MM.1S (cell line): Measurements from ENCODE around the gene ZNF326.
A peak's percentile ranks its signal among the peaks of the same experiment; 100 is the strongest.

Experiments used
- DNase-seq: peaks from one replicate; pipeline ENCODE4 v3.0.0-alpha.2; 2015
- H2AFZ ChIP-seq: fragments of 300-600 bp; sonication (generic); 2 replicates; pipeline ENCODE4 v1.6.0; 2016; ENCODE audit warnings: antibody characterized with exemption, low read length
- H3F3A ChIP-seq: fragments of 300-600 bp; sonication (generic); 2 replicates; pipeline ENCODE4 v1.6.1; 2016; ENCODE audit warnings: mild to moderate bottlenecking, antibody characterized with exemption, low read length, moderate library complexity, mixed read lengths; ENCODE audit not compliant: insufficient read depth
- H3K27ac ChIP-seq: fragments of 300-600 bp; sonication (generic); 2 replicates; pipeline ENCODE4 v1.5.1; 2016; ENCODE audit warnings: mild to moderate bottlenecking, low read length
- H3K27me3 ChIP-seq: fragments of 300-600 bp; sonication (generic); replicated peaks from 2 replicates; pipeline ENCODE4 v1.6.0; 2016; ENCODE audit warnings: low read length; ENCODE audit not compliant: insufficient read depth
- H3K36me3 ChIP-seq: fragments of 300-600 bp; sonication (generic); replicated peaks from 2 replicates; pipeline ENCODE4 v1.6.1; 2016; ENCODE audit warnings: mild to moderate bottlenecking, low read length, mixed read lengths; ENCODE audit not compliant: insufficient read depth
- H3K4me1 ChIP-seq: fragments of 300-600 bp; sonication (generic); 2 replicates; pipeline ENCODE4 v1.6.1; 2016; ENCODE audit warnings: low read length, mixed read lengths
- H3K4me2 ChIP-seq: fragments of 300-600 bp; sonication (generic); 2 replicates; pipeline ENCODE4 v1.6.0; 2016; ENCODE audit warnings: low read depth, low read length
- H3K4me3 ChIP-seq: fragments of 300-600 bp; sonication (generic); 2 replicates; pipeline ENCODE4 v1.5.1; 2016; ENCODE audit warnings: low read length, mixed read lengths
- H3K79me2 ChIP-seq: fragments of 300-600 bp; sonication (generic); 2 replicates; pipeline ENCODE4 v1.6.1; 2016; ENCODE audit warnings: mixed run types, low read length, mixed read lengths
- H3K9ac ChIP-seq: fragments of 300-600 bp; sonication (generic); 2 replicates; pipeline ENCODE4 v1.6.1; 2016; ENCODE audit warnings: low read length, mixed read lengths
- H3K9me2 ChIP-seq: fragments of 300-600 bp; sonication (generic); replicated peaks from 2 replicates; pipeline ENCODE4 v1.6.1; 2016; ENCODE audit warnings: mild to moderate bottlenecking, low read length, mixed read lengths; ENCODE audit not compliant: insufficient read depth
- H3K9me3 ChIP-seq: fragments of 300-600 bp; sonication (generic); replicated peaks from 2 replicates; pipeline ENCODE4 v1.6.1; 2016; ENCODE audit warnings: mild to moderate bottlenecking, low read length, mixed read lengths; ENCODE audit not compliant: insufficient read depth
- H4K20me1 ChIP-seq: fragments of 300-600 bp; sonication (generic); 2 replicates; pipeline ENCODE4 v1.6.1; 2016; ENCODE audit warnings: mild to moderate bottlenecking, low read length, moderate library complexity, mixed read lengths; ENCODE audit not compliant: insufficient read depth
- EZH2 ChIP-seq: fragments of 300-600 bp; sonication (generic); optimal IDR thresholded peaks from 2 replicates; pipeline ENCODE3; 2017; ENCODE audit warnings: low read depth, mild to moderate bottlenecking, antibody characterized with exemption, low read length, mixed read lengths
- EZH2phosphoT487 ChIP-seq: fragments of 300-600 bp; sonication (generic); IDR thresholded peaks from 2 replicates; pipeline ENCODE4 v1.6.1; 2018; ENCODE audit warnings: antibody characterized with exemption, low read length
- TF ChIP-seq, protein P1 (sequence below): fragments of 300-600 bp; sonication (generic); IDR thresholded peaks from 2 replicates; pipeline ENCODE4 v1.5.1; 2016; ENCODE audit warnings: antibody characterized with exemption, low read length, mixed read lengths

ZNF326 gene, protein sequence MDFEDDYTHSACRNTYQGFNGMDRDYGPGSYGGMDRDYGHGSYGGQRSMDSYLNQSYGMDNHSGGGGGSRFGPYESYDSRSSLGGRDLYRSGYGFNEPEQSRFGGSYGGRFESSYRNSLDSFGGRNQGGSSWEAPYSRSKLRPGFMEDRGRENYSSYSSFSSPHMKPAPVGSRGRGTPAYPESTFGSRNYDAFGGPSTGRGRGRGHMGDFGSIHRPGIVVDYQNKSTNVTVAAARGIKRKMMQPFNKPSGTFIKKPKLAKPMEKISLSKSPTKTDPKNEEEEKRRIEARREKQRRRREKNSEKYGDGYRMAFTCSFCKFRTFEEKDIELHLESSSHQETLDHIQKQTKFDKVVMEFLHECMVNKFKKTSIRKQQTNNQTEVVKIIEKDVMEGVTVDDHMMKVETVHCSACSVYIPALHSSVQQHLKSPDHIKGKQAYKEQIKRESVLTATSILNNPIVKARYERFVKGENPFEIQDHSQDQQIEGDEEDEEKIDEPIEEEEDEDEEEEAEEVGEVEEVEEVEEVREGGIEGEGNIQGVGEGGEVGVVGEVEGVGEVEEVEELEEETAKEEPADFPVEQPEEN

DNA sequence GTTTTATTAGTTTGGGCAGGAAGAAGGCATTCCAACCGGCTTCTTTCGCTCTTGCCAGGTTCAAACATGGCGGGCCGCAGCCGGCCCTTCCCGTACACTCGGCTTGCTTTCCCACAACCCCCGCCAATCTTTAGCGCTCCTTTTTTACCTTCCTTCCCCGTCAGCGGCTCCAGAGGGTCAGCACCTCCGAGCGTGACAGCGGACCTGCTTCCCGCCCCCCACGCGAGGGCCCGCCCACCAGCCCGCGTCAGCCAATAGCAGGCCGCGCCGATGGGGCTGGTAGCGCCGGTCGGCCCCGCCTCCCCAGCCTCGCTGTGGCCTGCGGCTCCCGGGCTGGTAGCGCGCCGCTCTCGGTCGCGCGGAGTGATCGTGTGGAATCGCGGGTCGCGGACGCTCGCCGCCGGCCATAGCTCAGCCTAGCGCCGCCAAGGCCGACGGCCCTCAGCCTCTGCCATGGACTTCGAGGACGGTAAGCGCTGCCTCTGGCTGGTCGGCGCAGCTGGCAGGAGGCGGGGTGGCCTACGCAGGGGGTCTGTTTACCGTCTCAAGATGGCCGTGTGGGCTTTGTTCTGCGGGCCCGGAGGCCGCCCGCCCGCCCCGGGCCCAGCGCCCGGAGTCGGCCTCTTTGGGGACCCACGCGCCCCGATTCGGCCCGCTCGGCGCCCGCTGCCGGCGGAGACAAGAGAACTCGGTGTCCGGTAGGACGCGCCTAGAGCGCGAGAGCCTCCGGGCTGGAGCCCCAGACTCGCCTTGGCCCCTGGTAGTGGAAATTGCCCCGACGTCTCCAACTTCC, at the start of gene ZNF326:
Gene ZNF326 (plus strand): TSS at position 306 of the 793 bp plus-strand sequence. CDS start 148 bp downstream, at position 454.
- Histone ChIP-seq H3K4me1 (peaks cover 10% of the 10 kb centered on the region), H3K79me2 (peaks cover 50% of the 10 kb centered on the region), H3F3A (peaks cover 13% of the 10 kb centered on the region), H2AFZ (peak within 1 kb of the TSS; percentile 67), H3K4me3 (peak within 1 kb of the TSS; percentile 86), H3K36me3 (no peaks in the 10 kb centered on the region; the same call in 1 of the 2 replicates), H3K27ac (peak within 1 kb of the TSS; percentile 77; the same call in 1 of the 2 replicates), H3K9me2 (no peaks in the 10 kb centered on the region), H3K9ac (peak within 1 kb of the TSS; percentile 97), H3K9me3 (no peaks in the 10 kb centered on the region), H3K4me2 (peak within 1 kb of the TSS; percentile 70), H4K20me1 (peaks cover 3% of the 10 kb centered on the region; the same call in 1 of the 2 replicates), H3K27me3 (no peaks in the 10 kb centered on the region)
- peak; percentile 96 for DNase-seq
- TF ChIP-seq, protein P1, sequence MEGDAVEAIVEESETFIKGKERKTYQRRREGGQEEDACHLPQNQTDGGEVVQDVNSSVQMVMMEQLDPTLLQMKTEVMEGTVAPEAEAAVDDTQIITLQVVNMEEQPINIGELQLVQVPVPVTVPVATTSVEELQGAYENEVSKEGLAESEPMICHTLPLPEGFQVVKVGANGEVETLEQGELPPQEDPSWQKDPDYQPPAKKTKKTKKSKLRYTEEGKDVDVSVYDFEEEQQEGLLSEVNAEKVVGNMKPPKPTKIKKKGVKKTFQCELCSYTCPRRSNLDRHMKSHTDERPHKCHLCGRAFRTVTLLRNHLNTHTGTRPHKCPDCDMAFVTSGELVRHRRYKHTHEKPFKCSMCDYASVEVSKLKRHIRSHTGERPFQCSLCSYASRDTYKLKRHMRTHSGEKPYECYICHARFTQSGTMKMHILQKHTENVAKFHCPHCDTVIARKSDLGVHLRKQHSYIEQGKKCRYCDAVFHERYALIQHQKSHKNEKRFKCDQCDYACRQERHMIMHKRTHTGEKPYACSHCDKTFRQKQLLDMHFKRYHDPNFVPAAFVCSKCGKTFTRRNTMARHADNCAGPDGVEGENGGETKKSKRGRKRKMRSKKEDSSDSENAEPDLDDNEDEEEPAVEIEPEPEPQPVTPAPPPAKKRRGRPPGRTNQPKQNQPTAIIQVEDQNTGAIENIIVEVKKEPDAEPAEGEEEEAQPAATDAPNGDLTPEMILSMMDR = no peak
- TF ChIP-seq EZH2 (no peak), EZH2phosphoT487 (no peak)

DNA sequence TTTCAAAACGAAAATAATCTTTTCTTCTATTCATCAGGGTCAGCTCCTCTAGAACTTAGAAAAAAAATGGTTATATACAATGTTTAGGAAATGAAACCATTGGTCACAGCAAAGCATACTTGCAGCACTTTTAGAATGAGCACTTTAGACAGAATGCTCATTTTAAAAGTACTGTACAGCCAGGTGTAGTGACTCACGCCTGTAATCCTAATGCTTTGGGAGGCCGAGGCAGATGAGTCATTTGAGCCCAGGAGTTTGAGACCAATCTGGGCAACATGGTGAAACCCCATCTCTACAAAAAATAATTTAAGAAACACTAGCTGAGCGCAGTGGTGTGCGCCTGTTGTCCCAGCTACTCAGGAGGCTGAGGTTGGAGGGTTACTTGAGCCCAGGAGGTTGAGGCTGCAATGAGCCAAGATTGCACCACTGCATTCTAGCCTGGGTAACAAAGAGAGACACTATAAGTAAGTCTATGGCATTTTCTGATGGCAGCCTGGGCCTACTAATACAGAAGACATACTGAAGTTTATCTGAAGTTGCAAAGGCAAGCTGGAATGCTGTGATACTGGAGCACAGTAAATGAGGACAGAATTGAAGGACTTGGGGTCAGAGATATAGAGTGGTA, 48.9 kb upstream of the ZNF326 start:
- Histone ChIP-seq H3K4me1 (no peaks in the 10 kb centered on the region), H3K79me2 (no peaks in the 10 kb centered on the region), H3K36me3 (no peaks in the 10 kb centered on the region), H2AFZ (no peak overlapping the region), H3K9ac (no peak overlapping the region), H3K27me3 (no peaks in the 10 kb centered on the region), H3F3A (no peaks in the 10 kb centered on the region), H3K9me3 (no peaks in the 10 kb centered on the region), H3K4me2 (no peak overlapping the region), H3K4me3 (no peak overlapping the region), H3K9me2 (no peaks in the 10 kb centered on the region), H4K20me1 (no peaks in the 10 kb centered on the region), H3K27ac (no peak overlapping the region)
- no peak for DNase-seq
- no peak for TF ChIP-seq EZH2
- TF ChIP-seq EZH2phosphoT487 = no peak
- TF ChIP-seq, protein P1 = no peak

DNA sequence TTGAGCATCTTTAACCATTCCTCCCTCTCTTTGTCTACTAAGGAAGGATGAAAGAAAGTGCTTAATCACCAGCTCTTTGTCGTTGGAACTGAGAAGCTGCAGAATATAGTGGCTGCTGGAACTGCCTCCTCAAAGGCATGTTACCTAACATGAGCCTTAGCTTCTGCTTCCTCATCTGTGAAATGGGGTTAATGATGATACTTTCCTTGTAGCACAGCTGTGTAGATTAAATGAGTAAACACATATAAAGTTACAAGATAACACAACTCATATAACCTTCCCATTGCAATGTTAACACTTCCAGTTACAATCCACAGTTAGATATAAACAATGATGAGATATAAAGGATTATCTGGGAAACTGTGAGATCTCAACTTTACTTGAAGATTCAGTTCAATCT, 48.4 kb upstream of the ZNF326 start:
- no peak overlapping the region for H3K9ac ChIP-seq
- H3K4me3 ChIP-seq = no peak overlapping the region
- H3K27ac ChIP-seq = no peak overlapping the region
- H4K20me1 ChIP-seq = no peaks in the 10 kb centered on the region
- no peaks in the 10 kb centered on the region for H3K4me1 ChIP-seq
- DNase-seq = no peak
- no peaks in the 10 kb centered on the region for H3K79me2 ChIP-seq
- no peak overlapping the region for H2AFZ ChIP-seq
- H3K36me3 ChIP-seq = no peaks in the 10 kb centered on the region
- H3K27me3 ChIP-seq = no peaks in the 10 kb centered on the region
- TF ChIP-seq, protein P1 = no peak
- no peak for TF ChIP-seq EZH2phosphoT487
- TF ChIP-seq EZH2 = no peak
- H3K9me3 ChIP-seq = no peaks in the 10 kb centered on the region
- no peaks in the 10 kb centered on the region for H3F3A ChIP-seq
- H3K9me2 ChIP-seq = no peaks in the 10 kb centered on the region
- H3K4me2 ChIP-seq = no peak overlapping the region
